Lower lobe of right lung (tissue), 2 donors: ENCODE measurements around the gene SAFB2. TPM values are rescaled to one million over a fixed set of nuclear protein-coding genes. Genes with fewer than 3 reads are reported as not detected.

Source experiments
- ATAC-seq, 2 donors: fragments of 200-7000 bp; cut with Tn5 transposase; one replicate each; pipeline ENCODE4 v1.9.1; 2020 to 2022; ENCODE audit warnings: mild to moderate bottlenecking in 2 of 2, moderate library complexity in 2 of 2
- DNase-seq: peaks from one replicate; pipeline ENCODE4 v3.0.0-alpha.2; 2020
- H3K27ac ChIP-seq: fragments of 200-600 bp; one replicate; pipeline ENCODE4 v1.8.0; 2022
- H3K27me3 ChIP-seq: fragments of 200-600 bp; one replicate; pipeline ENCODE4 v1.8.0; 2022; ENCODE audit warnings: low read depth
- H3K36me3 ChIP-seq: fragments of 200-600 bp; one replicate; pipeline ENCODE4 v1.8.0; 2022; ENCODE audit warnings: mild to moderate bottlenecking
- H3K4me1 ChIP-seq: fragments of 200-600 bp; one replicate; pipeline ENCODE4 v1.8.0; 2022
- H3K4me3 ChIP-seq: fragments of 200-600 bp; one replicate; pipeline ENCODE4 v1.8.0; 2022; ENCODE audit warnings: mild to moderate bottlenecking
- H3K9me3 ChIP-seq: fragments of 200-600 bp; one replicate; pipeline ENCODE4 v1.8.0; 2022
- intact Hi-C: fragments of 100-400 bp; cut with DNase I; formaldehyde crosslinking; loops from one replicate; pipeline ENCODE4 v1.11.0; 2022
- total RNA-seq: library from RNA; stranded (reverse); fragmentation: NEBNext Ultra II Directional; extraction: Animal tissue kit (Norgen Biotek cat#: 25700); gene quantifications from one replicate; pipeline ENCODE4 v1.2.1, GENCODE V29; 2021
- TF ChIP-seq, protein P1 (sequence below): fragments of 200-600 bp; IDR thresholded peaks from one replicate; pipeline ENCODE4 v1.8.0; 2022; ENCODE audit warnings: antibody characterized with exemption, mild to moderate bottlenecking
- donor health status: DM: no; HTN: yes; CAD: no; lungs with severe emphysema.

The SAFB2 gene
- total RNA-seq, 1 donor from 2014 or later = 81.8 TPM

GRCh38 chr19:5644037-5644436 lies 21.5 kb upstream of the SAFB2 start:
- intact Hi-C loops = no loop called here
- Histone ChIP-seq H3K9me3 (no peaks in the 10 kb centered on the region), H3K27ac (no peak overlapping the region), H3K36me3 (peaks cover 76% of the 10 kb centered on the region), H3K4me1 (no peaks in the 10 kb centered on the region), H3K27me3 (no peaks in the 10 kb centered on the region), H3K4me3 (no peak overlapping the region)
- ATAC-seq (no peak), DNase-seq (no peak)
- TF ChIP-seq, protein P1, sequence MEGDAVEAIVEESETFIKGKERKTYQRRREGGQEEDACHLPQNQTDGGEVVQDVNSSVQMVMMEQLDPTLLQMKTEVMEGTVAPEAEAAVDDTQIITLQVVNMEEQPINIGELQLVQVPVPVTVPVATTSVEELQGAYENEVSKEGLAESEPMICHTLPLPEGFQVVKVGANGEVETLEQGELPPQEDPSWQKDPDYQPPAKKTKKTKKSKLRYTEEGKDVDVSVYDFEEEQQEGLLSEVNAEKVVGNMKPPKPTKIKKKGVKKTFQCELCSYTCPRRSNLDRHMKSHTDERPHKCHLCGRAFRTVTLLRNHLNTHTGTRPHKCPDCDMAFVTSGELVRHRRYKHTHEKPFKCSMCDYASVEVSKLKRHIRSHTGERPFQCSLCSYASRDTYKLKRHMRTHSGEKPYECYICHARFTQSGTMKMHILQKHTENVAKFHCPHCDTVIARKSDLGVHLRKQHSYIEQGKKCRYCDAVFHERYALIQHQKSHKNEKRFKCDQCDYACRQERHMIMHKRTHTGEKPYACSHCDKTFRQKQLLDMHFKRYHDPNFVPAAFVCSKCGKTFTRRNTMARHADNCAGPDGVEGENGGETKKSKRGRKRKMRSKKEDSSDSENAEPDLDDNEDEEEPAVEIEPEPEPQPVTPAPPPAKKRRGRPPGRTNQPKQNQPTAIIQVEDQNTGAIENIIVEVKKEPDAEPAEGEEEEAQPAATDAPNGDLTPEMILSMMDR = no peak

- intact Hi-C loops = no loop called here
- H3K4me1 ChIP-seq = peaks cover 5% of the 10 kb centered on the region
- DNase-seq = no peak
These were observed 20.5 kb upstream of the SAFB2 start for GRCh38 chr19:5643060-5643459.

DNA sequence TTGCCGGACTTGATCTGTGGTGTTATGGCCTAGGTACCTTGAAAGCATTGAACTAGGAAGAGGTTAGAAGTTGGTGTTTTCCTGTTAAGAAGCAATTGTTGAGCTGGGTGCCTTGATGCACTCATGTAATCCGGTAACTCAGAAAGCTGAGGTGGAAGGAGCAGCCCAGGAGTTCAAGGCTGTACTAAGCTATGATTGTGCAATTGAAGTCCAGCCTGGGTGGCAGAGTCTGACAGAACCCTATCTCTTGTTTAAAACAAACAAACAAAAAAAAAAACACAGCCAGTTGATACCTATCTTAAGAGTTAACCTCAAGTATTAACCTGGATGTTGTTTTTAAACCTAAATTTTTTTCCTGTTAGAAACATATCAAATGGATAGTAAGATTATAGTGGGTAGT lies 19.6 kb upstream of the SAFB2 start:
- DNase-seq = no peak

More at GRCh38 chr19:5643060-5643459, 20.5 kb upstream of the SAFB2 start:
- TF ChIP-seq, protein P1 = no peak
- Histone ChIP-seq H3K9me3 (no peaks in the 10 kb centered on the region), H3K4me3 (no peak overlapping the region), H3K27me3 (no peaks in the 10 kb centered on the region), H3K27ac (no peak overlapping the region), H3K36me3 (peaks cover 70% of the 10 kb centered on the region)
- no peak for ATAC-seq

GRCh38 chr19:5641171-5641570 lies 18.6 kb upstream of the SAFB2 start:
- intact Hi-C loops = no loop called here
- DNase-seq (no peak), ATAC-seq (peak in 1 of 2 donors; percentile 36)
- Histone ChIP-seq H3K27me3 (no peaks in the 10 kb centered on the region), H3K4me3 (no peak overlapping the region), H3K27ac (no peak overlapping the region), H3K36me3 (peaks cover 51% of the 10 kb centered on the region), H3K4me1 (peaks cover 21% of the 10 kb centered on the region), H3K9me3 (no peaks in the 10 kb centered on the region)
- TF ChIP-seq, protein P1 = no peak

More for the DNA sequence above, 19.6 kb upstream of the SAFB2 start:
- H3K9me3 ChIP-seq = no peaks in the 10 kb centered on the region
- no peaks in the 10 kb centered on the region for H3K27me3 ChIP-seq
- no peak for ATAC-seq
- intact Hi-C loops = no loop called here
- H3K27ac ChIP-seq = no peak overlapping the region
- H3K36me3 ChIP-seq = peaks cover 61% of the 10 kb centered on the region
- peaks cover 13% of the 10 kb centered on the region for H3K4me1 ChIP-seq
- no peak overlapping the region for H3K4me3 ChIP-seq
- TF ChIP-seq, protein P1 = no peak

GRCh38 chr19:5637971-5638370 lies 15.4 kb upstream of the SAFB2 start:
- no peak overlapping the region for H3K27ac ChIP-seq
- H3K27me3 ChIP-seq = no peaks in the 10 kb centered on the region
- intact Hi-C loops = no loop called here
- peaks cover 19% of the 10 kb centered on the region for H3K36me3 ChIP-seq
- H3K4me1 ChIP-seq = peaks cover 40% of the 10 kb centered on the region
- no peak overlapping the region for H3K4me3 ChIP-seq
- DNase-seq = no peak
- TF ChIP-seq, protein P1 = no peak
- ATAC-seq = no peak
- H3K9me3 ChIP-seq = no peaks in the 10 kb centered on the region

GRCh38 chr19:5635427-5635826 lies 12.9 kb upstream of the SAFB2 start:
- H3K4me1 ChIP-seq = peaks cover 63% of the 10 kb centered on the region
- peak in 1 of 2 donors; percentile 29 for ATAC-seq

More at GRCh38 chr19:5635427-5635826, 12.9 kb upstream of the SAFB2 start:
- Histone ChIP-seq H3K27ac (no peak overlapping the region), H3K36me3 (peaks cover 3% of the 10 kb centered on the region), H3K27me3 (no peaks in the 10 kb centered on the region), H3K9me3 (no peaks in the 10 kb centered on the region), H3K4me3 (no peak overlapping the region)
- intact Hi-C loops = no loop called here
- TF ChIP-seq, protein P1 = no peak
- DNase-seq = no peak
